Stimulated activated CD8-positive, alpha-beta memory T cell treated with anti-CD3 and anti-CD28 coated beads, Interleukin-7, amount 100 ng/mL, for 4 hours (primary cell): Measurements from ENCODE around the gene EPHB1.

Source experiments
- DNase-seq, 2 donors: peaks; one replicate each; pipeline ENCODE4 v3.0.0-alpha.2; 2020; ENCODE audit warnings: low read depth in 2 of 2

Gene EPHB1

DNA sequence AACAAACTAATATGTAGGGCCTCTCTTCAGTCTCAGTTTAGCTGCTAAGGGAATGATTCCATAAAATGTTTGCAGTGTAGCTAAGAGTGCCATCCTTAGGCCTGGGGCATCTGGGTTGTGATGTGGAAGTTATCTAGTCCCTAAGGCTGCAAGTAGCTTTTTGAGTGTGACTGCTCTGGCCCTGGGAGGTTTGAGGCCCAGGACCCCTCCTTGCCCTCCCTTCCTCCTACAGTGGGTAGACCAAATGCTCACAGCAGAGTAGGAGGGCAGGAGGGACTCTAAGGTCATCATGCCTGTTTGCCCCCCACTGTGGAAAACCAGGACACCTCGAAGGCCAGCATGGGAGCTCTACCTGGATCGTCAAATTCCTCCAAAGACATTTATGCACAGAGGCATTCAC lies 115.0 kb downstream of the EPHB1 start:
- no peak for DNase-seq

- DNase-seq: no peak
These were observed 116.8 kb downstream of the EPHB1 start for GRCh38 chr3:134911586-134912548.

- DNase-seq: no peak
These were observed 121.4 kb downstream of the EPHB1 start for GRCh38 chr3:134916276-134916961.

DNA sequence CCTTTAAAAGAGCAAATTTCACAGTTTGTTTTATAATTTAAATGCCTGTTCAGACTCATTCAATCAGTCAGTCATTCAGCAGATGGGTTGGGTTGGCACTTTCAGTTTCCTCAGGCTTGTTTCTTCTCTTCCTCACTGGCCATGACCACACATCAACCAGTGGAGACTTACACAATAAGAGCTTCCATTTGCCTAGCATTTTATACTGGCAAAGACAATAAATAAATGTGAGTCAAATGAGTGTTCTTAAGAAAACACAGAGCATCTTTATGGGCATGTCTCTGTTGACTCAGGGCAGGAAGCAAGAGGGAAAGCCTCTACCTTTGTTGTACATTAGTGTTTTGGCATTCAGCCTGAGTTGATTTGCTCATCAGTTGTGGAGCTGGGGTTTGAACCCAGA lies 122.6 kb downstream of the EPHB1 start:
- DNase-seq: no peak

GRCh38 chr3:134918441-134918840 lies 123.4 kb downstream of the EPHB1 start:
- DNase-seq: no peak

- DNase-seq: no peak
These were observed 127.0 kb downstream of the EPHB1 start for GRCh38 chr3:134922101-134922500.

- DNase-seq: no peak
These were observed 127.8 kb downstream of the EPHB1 start for GRCh38 chr3:134922866-134923265.

DNA sequence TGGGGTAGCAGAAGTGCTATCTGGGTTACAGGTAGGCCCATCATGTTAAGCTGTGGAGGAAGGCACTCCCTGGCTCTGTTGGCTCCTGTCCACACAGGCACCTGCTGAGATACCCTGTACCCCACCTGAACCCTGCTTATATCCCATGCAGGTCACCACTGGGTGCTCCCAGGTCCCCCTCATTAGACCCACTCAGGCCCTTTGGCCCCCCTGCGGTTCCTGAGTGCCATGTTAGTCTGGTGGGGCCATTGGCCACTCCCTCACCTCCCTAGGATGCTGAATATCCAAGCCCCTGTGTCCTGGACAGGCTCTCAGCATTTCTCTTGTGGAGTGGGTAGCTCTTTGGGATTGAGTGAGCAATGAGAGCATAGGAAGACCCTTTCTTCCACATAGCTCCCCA lies 128.2 kb downstream of the EPHB1 start:
- no peak for DNase-seq

GRCh38 chr3:134927599-134927998 lies 132.5 kb downstream of the EPHB1 start:
- no peak for DNase-seq

DNA sequence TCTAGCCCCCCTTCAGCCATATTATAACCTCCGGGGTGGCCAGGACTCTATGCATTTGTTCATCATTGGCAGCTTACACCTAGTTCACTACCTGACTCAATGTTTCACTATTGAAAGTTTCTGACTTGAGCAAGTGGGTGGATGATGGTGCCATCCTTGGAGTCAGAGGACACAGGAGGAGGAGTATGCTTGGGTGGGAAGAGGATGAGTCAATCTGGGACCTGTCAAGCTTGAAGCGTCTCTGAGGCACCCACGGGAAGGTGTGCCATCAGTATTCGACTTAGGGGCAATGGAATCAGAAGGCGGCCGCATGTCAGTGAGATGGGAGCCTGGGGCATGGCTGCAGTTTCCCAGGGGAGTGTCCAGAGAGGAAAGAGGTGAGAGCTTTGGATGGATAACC lies 133.3 kb downstream of the EPHB1 start:
- no peak for DNase-seq

GRCh38 chr3:134928819-134929218 lies 133.8 kb downstream of the EPHB1 start:
- no peak for DNase-seq

DNA sequence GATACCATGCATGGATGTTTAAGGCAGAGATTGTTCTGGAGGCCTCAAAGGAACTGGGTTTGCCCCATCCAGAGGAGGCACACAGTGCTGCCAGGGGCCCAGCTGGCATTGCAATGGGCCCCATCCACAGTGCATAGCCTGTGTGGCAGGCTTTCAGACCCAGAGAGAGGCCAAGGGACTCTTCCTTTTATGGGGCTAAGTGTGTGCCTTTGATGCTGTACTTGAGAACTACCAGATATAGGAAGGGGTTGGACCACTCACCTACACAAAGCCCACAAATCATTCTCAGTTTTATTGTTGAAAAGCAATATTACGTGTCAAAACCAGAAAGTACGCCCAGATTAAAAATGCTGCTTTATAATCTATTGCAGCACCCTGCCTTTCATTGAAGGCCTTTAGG lies 134.9 kb downstream of the EPHB1 start:
- no peak for DNase-seq

DNA sequence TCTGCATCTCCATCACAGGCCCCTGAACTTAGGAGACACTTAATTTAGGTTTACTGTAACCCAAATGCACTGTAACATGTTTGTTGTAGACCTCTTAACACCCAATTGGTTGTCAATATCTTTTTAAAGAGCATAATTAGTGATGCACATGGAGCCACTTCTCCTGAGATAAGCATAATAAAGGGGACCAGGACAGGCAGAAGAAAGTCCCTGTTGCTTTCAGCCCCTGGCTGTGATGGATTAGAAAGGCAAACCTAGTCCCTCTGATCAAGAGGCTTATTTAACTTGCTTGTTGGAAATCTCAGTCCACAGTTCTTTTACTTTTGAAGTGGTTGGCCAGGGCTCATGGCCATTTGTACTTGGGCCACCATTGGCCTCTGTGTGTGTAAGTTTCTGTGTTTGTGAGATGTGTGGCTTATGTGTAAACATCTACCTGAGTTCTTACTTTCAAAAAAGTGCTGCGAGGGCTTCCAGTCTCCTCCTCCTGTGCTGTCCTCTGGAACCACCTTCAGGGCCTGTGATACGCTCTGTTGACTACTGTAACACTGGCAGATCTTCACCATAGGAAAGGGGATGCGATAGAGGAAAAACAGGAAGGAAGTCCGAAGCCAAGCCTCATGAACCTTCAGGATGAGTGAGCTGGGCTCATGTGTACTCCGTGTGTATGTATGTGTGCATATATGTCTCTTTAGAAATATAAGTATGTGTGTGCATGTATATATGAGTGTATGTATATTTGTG lies 136.2 kb downstream of the EPHB1 start:
- no peak for DNase-seq

DNA sequence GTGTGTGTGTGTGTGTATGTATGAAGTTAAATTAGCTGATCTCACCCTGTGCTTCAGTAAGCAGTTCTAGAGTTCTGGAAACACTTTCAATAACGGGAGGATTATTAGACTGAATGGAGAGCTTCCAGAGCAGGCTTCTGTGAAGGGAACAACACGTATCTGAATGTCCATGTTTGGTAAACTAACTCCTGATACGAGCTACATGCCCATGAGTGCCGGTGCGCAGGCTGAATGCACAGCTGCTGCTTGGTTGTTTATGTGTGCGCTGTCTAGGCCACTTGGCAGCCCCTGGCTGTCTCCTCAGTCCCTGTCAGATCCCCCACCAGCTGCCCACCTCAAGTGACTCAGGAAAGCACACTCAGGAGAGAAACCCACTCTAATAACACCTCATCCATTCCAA lies 137.0 kb downstream of the EPHB1 start:
- DNase-seq: no peak

DNA sequence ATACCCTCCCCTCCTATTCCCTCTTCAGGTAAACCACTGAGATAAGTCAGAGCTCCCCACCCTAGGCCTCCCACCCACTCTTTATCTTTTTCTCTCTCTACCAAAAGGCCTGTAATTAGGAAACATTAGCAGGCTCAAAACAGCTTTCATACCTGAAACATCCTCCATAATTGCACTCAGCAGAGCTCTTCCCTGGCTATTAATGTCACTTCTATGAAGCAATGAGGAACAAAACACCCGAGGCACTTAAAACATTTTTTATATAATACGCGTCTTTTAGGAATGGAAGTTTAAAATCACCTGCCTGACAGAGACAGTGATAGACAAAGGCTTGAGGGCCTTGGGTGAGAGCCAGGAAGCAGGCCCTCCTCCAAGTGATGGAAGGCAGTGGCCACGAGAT lies 138.9 kb downstream of the EPHB1 start:
- no peak for DNase-seq

DNA sequence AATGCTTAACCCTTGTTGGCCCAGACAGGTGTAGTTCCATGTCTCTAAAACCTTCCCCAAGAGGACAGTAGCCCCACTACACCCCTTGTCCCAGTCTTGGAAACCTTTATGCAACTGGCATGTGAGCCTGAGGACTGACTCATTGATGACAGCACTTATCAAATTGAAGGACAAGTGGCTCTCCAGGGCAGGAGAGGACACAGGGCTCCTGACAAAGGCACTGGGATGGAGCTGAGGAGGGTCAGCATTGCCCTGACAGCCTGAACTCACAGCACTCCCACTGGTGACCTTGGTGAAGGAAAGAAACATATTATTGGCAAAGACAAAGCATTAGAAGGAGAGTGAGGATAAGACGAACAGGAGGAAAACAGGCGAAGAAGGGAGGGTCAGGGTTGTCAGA lies 139.9 kb downstream of the EPHB1 start:
- DNase-seq: no peak

- DNase-seq: no peak
These were observed 142.4 kb downstream of the EPHB1 start for GRCh38 chr3:134937256-134938028.

DNA sequence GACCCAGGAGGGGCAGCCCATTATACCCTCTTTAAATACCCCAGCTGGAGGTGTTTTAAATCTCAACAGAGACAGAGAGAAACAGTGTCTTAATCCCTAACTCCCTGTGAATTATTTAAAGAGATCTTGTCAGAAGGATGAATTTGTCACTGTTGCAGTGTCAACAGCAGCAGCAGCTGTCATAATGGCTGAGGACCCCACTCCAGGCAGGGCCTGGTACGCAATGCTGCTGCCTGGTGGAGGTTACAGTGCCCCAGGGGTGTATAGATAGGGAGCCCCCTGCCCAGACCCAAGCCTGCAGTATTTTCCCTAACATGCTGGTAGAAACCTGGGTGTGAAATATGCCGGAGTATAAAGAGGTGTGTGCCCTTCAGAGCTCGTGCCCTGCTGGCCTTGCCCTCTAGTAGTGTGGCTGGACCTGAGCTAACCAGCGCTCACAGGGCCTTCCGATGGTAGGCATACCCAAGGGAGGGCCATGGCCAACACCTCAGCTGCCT lies 143.0 kb downstream of the EPHB1 start:
- DNase-seq: no peak

DNA sequence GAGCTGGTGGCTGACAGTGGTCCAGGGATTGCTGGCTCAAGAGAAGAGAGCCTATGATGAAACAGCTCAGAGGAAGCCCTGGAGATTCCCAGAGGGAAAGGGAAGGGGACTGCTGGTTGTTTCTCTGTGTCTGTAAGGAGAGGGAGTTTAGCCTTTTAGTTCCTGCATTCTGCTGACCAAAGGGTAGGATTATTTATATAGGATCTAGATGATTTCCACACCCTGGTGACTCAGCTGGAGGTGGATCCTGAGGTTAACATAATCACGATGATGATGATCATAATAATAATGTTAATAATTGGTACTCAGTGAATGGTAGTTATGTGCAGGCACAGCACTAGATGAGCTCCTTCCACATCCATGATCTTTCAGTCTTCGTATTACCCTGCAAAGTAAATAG lies 144.9 kb downstream of the EPHB1 start:
- no peak for DNase-seq

- no peak for DNase-seq
These were observed 146.8 kb downstream of the EPHB1 start for GRCh38 chr3:134941820-134942219.

DNA sequence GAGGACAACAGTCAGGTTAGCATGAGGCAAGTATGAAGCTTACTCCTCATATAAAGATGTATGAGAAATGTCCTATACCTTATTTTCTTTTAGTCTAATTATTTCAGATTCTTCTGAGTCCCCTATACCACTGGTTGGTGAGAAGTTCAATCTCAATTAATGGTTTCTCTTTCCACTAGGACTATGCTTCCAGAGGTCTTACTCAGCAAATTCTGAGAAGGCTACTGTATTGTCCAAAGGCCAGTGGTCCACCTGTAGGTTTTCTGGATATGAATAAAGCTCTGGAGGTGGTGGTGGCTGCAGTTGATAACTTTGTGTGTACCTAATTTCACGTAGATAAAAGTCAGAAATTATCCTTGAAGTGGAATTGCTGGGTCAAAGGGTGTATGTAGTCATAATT lies 149.4 kb downstream of the EPHB1 start:
- no peak for DNase-seq
